H1 (cell line): ENCODE measurements around the gene CAPN9. TPM values are rescaled to one million over a fixed set of nuclear protein-coding genes. Genes with fewer than 3 reads are reported as not detected.

Experiments used
- CTCF ChIA-PET: fragments of 300-600 bp; sonication (Branson Sonifier 250); formaldehyde crosslinking; loops from one replicate; lab custom pipeline; 2021; ENCODE audit not compliant: partially characterized antibody; lab: Charles Lee
- POLR2A ChIA-PET: fragments of 300-600 bp; sonication (Branson Sonifier 250); formaldehyde crosslinking; loops from one replicate; lab custom pipeline; 2021; ENCODE audit warnings: inconsistent platforms; ENCODE audit not compliant: partially characterized antibody; lab: Charles Lee
- DNase-seq, 2 experiments: peaks; one replicate each; pipeline versions ENCODE4 v3.0.0 to v3.0.0-alpha.2; 2010 to 2022; ENCODE audit warnings: low spot score in 2 of 2, low read depth in 1 of 2, mixed read lengths in 1 of 2
- FAIRE-seq: peaks from 2 replicates; lab custom pipeline; 2011; peaks lifted over from hg19 to GRCh38; lab: Jason Lieb, UNC
- H2AFZ ChIP-seq: 2 replicates; pipeline ENCODE4 v1.8.1; 2012; ENCODE audit warnings: low read length, inconsistent platforms
- H2AK5ac ChIP-seq: 2 replicates; pipeline ENCODE4 v1.6.1; 2013; ENCODE audit warnings: low read depth, low read length
- H2BK120ac ChIP-seq: replicated peaks from 2 replicates; pipeline ENCODE3; 2013; ENCODE audit warnings: low read depth, low read length, inconsistent platforms
- H2BK12ac ChIP-seq: 2 replicates; pipeline ENCODE4 v1.6.1; 2013; ENCODE audit warnings: low read depth, low read length
- H2BK15ac ChIP-seq: 2 replicates; pipeline ENCODE4 v1.6.1; 2013; ENCODE audit warnings: low read length
- H2BK20ac ChIP-seq: 2 replicates; pipeline ENCODE4 v1.6.1; 2013; ENCODE audit warnings: low read length
- H2BK5ac ChIP-seq: 2 replicates; pipeline ENCODE4 v1.6.1; 2013; ENCODE audit warnings: low read depth, low read length
- H3K14ac ChIP-seq: 2 replicates; pipeline ENCODE4 v1.6.1; 2013; ENCODE audit warnings: inconsistent platforms; ENCODE audit not compliant: insufficient read length
- H3K18ac ChIP-seq: 2 replicates; pipeline ENCODE4 v1.6.1; 2013; ENCODE audit warnings: low read length; ENCODE audit errors: extremely low read depth
- H3K23ac ChIP-seq: 2 replicates; pipeline ENCODE4 v1.6.1; 2013; ENCODE audit warnings: inconsistent platforms; ENCODE audit not compliant: insufficient read length
- H3K23me2 ChIP-seq: 2 replicates; pipeline ENCODE4 v1.6.1; 2013; ENCODE audit warnings: low read depth, low read length
- H3K27ac ChIP-seq: 2 replicates; pipeline ENCODE4 v1.6.1; 2011; ENCODE audit warnings: low read depth, low read length, inconsistent platforms
- H3K27me3 ChIP-seq, 4 experiments: replicated peaks in 1 of 4; 1 replicate in 1 of 4; 2 replicates in 3 of 4; pipeline versions ENCODE4 v1.6.1 to v1.8.1; 2011 to 2013; ENCODE audit warnings: low read length in 3 of 4, mild to moderate bottlenecking in 3 of 4, inconsistent platforms in 2 of 4, mixed read lengths in 2 of 4, moderate library complexity in 1 of 4; ENCODE audit not compliant: control insufficient read depth in 3 of 4, insufficient read depth in 3 of 4; ENCODE audit errors: extremely low read depth in 1 of 4
- H3K36me3 ChIP-seq, 4 experiments: 2 replicates each; pipeline versions ENCODE4 v1.6.1 to v1.8.1; 2011 to 2013; ENCODE audit warnings: mild to moderate bottlenecking in 4 of 4, low read length in 3 of 4, moderate library complexity in 2 of 4, control low read depth in 1 of 4, inconsistent platforms in 1 of 4; ENCODE audit not compliant: insufficient read depth in 4 of 4, control insufficient read depth in 2 of 4
- H3K4ac ChIP-seq: replicated peaks from 2 replicates; pipeline ENCODE3; 2013; ENCODE audit warnings: low read length, low read depth, mixed read lengths, inconsistent platforms; ENCODE audit not compliant: insufficient read length
- H3K4me1 ChIP-seq, 4 experiments: replicated peaks in 1 of 4; 1 replicate in 1 of 4; 2 replicates in 3 of 4; pipeline versions ENCODE4 v1.6.1 to v1.8.1; 2011 to 2013; ENCODE audit warnings: low read length in 3 of 4, inconsistent platforms in 2 of 4, mixed read lengths in 1 of 4; ENCODE audit not compliant: insufficient read depth in 4 of 4, control insufficient read depth in 3 of 4
- H3K4me2 ChIP-seq, 2 experiments: 2 replicates each; pipeline versions ENCODE4 v1.6.1 to v1.8.1; 2011 to 2013; ENCODE audit warnings: low read depth in 2 of 2, low read length in 2 of 2, control low read depth in 1 of 2, inconsistent platforms in 1 of 2, mild to moderate bottlenecking in 1 of 2; ENCODE audit not compliant: insufficient read depth in 1 of 2
- H3K4me3 ChIP-seq, 4 experiments: fragments of 200-600, 300-600 bp in 1 of 4; sonication (generic), shearing (Covaris generic), sonication (Bioruptor Twin) in 1 of 4; 2 replicates each; pipeline versions ENCODE4 v1.5.1 to v1.8.1; 2011 to 2016; ENCODE audit warnings: low read length in 4 of 4, low read depth in 3 of 4, control low read depth in 2 of 4, inconsistent platforms in 2 of 4, mild to moderate bottlenecking in 2 of 4, mixed read lengths in 1 of 4, moderate library complexity in 1 of 4; ENCODE audit not compliant: insufficient read depth in 2 of 4; ENCODE audit errors: extremely low read depth in 1 of 4
- H3K56ac ChIP-seq: replicated peaks from 2 replicates; pipeline ENCODE3; 2013; ENCODE audit warnings: low read depth, mild to moderate bottlenecking, mixed read lengths, low read length, inconsistent platforms; ENCODE audit not compliant: insufficient read length
- H3K79me1 ChIP-seq: 2 replicates; pipeline ENCODE4 v1.6.1; 2013; ENCODE audit warnings: low read depth, low read length, control low read depth
- H3K79me2 ChIP-seq, 2 experiments: 2 replicates each; pipeline versions ENCODE4 v1.6.1 to v1.8.1; 2012 to 2013; ENCODE audit warnings: low read length in 2 of 2, mild to moderate bottlenecking in 2 of 2, inconsistent platforms in 1 of 2; ENCODE audit not compliant: insufficient read depth in 2 of 2, control insufficient read depth in 1 of 2
- H3K9ac ChIP-seq, 4 experiments: replicated peaks in 1 of 4; 1 replicate in 1 of 4; 2 replicates in 3 of 4; pipeline versions ENCODE4 v1.6.1 to v1.8.1; 2011 to 2013; ENCODE audit warnings: low read depth in 3 of 4, low read length in 3 of 4, control low read depth in 2 of 4, mild to moderate bottlenecking in 2 of 4, moderate library complexity in 2 of 4, inconsistent platforms in 1 of 4; ENCODE audit errors: extremely low read depth in 1 of 4
- H3K9me3 ChIP-seq, 2 experiments: 2 replicates each; pipeline versions ENCODE4 v1.6.1 to v1.8.1; 2012 to 2013; ENCODE audit warnings: mild to moderate bottlenecking in 2 of 2, moderate library complexity in 2 of 2, control low read depth in 1 of 2, inconsistent platforms in 1 of 2, low read depth in 1 of 2, low read length in 1 of 2, mixed read lengths in 1 of 2; ENCODE audit not compliant: insufficient read depth in 2 of 2
- H4K20me1 ChIP-seq, 2 experiments: replicated peaks in 1 of 2; 2 replicates each; pipeline versions ENCODE3 to v1.8.1; 2011 to 2013; ENCODE audit warnings: inconsistent platforms in 2 of 2, low read length in 2 of 2, mild to moderate bottlenecking in 1 of 2; ENCODE audit not compliant: insufficient read depth in 2 of 2, control insufficient read depth in 1 of 2
- H4K5ac ChIP-seq: 2 replicates; pipeline ENCODE4 v1.6.1; 2013; ENCODE audit warnings: low read length, low read depth, mixed read lengths, inconsistent platforms; ENCODE audit not compliant: insufficient read length
- H4K8ac ChIP-seq: 2 replicates; pipeline ENCODE4 v1.8.0; 2013; ENCODE audit warnings: mild to moderate bottlenecking, moderate library complexity, low read length, inconsistent platforms; ENCODE audit not compliant: insufficient read depth; ENCODE audit errors: extremely low read depth
- H4K91ac ChIP-seq: replicated peaks from 2 replicates; pipeline ENCODE3; 2013; ENCODE audit warnings: low read length, mixed read lengths, inconsistent platforms; ENCODE audit not compliant: insufficient read length
- ASH2L ChIP-seq: fragments of 200-600, 300-600 bp; sonication (generic); IDR thresholded peaks from one replicate; pipeline ENCODE4 v1.7.1; 2017; ENCODE audit warnings: low read length
- CBX8 ChIP-seq: fragments of 300-800, 300-1000 bp; sonication (generic); IDR thresholded peaks from 2 replicates; pipeline ENCODE4 v1.7.1; 2016; ENCODE audit warnings: low read depth, low read length, borderline replicate concordance
- EGR1 ChIP-seq: IDR thresholded peaks from 2 replicates; pipeline ENCODE4 v1.6.1; 2011; ENCODE audit warnings: low read depth, low read length, borderline replicate concordance
- EP300 ChIP-seq, 2 experiments: IDR thresholded peaks; 1 replicate in 1 of 2; 2 replicates in 1 of 2; pipeline ENCODE4 v1.6.1; 2011 to 2012; ENCODE audit warnings: low read depth in 2 of 2, low read length in 2 of 2, mild to moderate bottlenecking in 2 of 2, borderline replicate concordance in 1 of 2, inconsistent platforms in 1 of 2, moderate library complexity in 1 of 2
- GTF2F1 ChIP-seq: IDR thresholded peaks from 2 replicates; pipeline ENCODE4 v1.6.1; 2012; ENCODE audit warnings: low read depth, low read length, improper control_type of control experiment, borderline replicate concordance
- KDM5A ChIP-seq: fragments of 200-600 bp; IDR thresholded peaks from 2 replicates; pipeline ENCODE4 v1.7.1; 2012; ENCODE audit warnings: mild to moderate bottlenecking, low read length, inconsistent platforms, mixed read lengths
- MAX ChIP-seq: IDR thresholded peaks from 2 replicates; pipeline ENCODE4 v1.6.1; 2012; ENCODE audit warnings: inconsistent platforms
- SRF ChIP-seq: IDR thresholded peaks from 2 replicates; pipeline ENCODE4 v1.6.1; 2011; ENCODE audit warnings: mild to moderate bottlenecking, low read depth, low read length, moderate library complexity
- TAF1 ChIP-seq: IDR thresholded peaks from 2 replicates; pipeline ENCODE4 v1.6.1; 2011; ENCODE audit warnings: mild to moderate bottlenecking, low read depth, low read length
- TEAD4 ChIP-seq: IDR thresholded peaks from 2 replicates; pipeline ENCODE4 v1.6.1; 2012; ENCODE audit warnings: low read depth, low read length, inconsistent platforms, mixed read lengths
- WGBS, 2 experiments: shearing (Covaris generic) in 1 of 2; methylation state at CpG; one replicate each; pipeline versions ENCODE4 v1.1.6 to v1.1.7; 2013 to 2015; ENCODE audit warnings: low lambda C conversion rate in 2 of 2, mixed read lengths in 2 of 2, inconsistent platforms in 1 of 2, low coverage in 1 of 2, missing lambda C conversion rate in 1 of 2; ENCODE audit not compliant: insufficient replicate concordance in 2 of 2, insufficient coverage in 1 of 2, insufficient read length in 1 of 2; ENCODE audit errors: extremely low coverage in 1 of 2, missing lambda C conversion rate in 1 of 2; 5-methylcytosine and 5-hydroxymethylcytosine counted together
- polyA plus RNA-seq, 7 experiments: library from polyadenylated mRNA; depleted of rRNA in 3 of 7; stranded (reverse) in 5 of 7; unstranded in 2 of 7; fragments of >200 nt in 5 of 7; fragments of 200-250 nt in 2 of 7; gene quantifications; 1 replicate in 5 of 7; 2 replicates in 1 of 7; 4 replicates in 1 of 7; pipeline versions ENCODE4 v1.2.1 to v1.2.3, GENCODE V29; 2011 to 2013; ENCODE audit warnings: missing spikeins in 2 of 7, mixed read lengths in 2 of 7
- total RNA-seq: library from RNA; stranded (reverse); fragmentation: NEBNext Ultra II Directional; extraction: Animal tissue kit (Norgen Biotek cat#: 25700); gene quantifications from 2 replicates; pipeline ENCODE4 v1.2.1, GENCODE V29; 2021
- TF ChIP-seq, protein P1 (sequence below): IDR thresholded peaks from 2 replicates; pipeline ENCODE4 v1.6.1; 2011; ENCODE audit warnings: low read length, improper control_type of control experiment

CAPN9 gene
- total and polyA plus RNA-seq, 2 of the 8 experiments (the other 6 are each of a cell fraction or from before 2014, with no cell fraction given) = 0.22 to 0.76 TPM

- no peak overlapping the region for H3K9ac ChIP-seq
- H3K56ac ChIP-seq = no peak overlapping the region
- H3K4me3 ChIP-seq = no peak overlapping the region
- no peak overlapping the region for H2AK5ac ChIP-seq
- no peak overlapping the region for H4K5ac ChIP-seq
- H3K36me3 ChIP-seq = no peaks in the 10 kb centered on the region
- H2BK20ac ChIP-seq = no peak overlapping the region
- H3K4me2 ChIP-seq = no peak overlapping the region
- H3K79me1 ChIP-seq = no peaks in the 10 kb centered on the region
- no peaks in the 10 kb centered on the region for H3K23me2 ChIP-seq
- H2BK5ac ChIP-seq = no peak overlapping the region
- no peaks in the 10 kb centered on the region for H4K20me1 ChIP-seq
- no peak overlapping the region for H3K27ac ChIP-seq
- H3K27me3 ChIP-seq = no peaks in the 10 kb centered on the region
- DNase-seq (no peak), FAIRE-seq (no peak)
- H3K4ac ChIP-seq = no peak overlapping the region
- H2BK120ac ChIP-seq = no peak overlapping the region
- no peak overlapping the region for H2AFZ ChIP-seq
- POLR2A ChIA-PET = interaction anchor here (0.7 to 1.6 kb wide), 2 partner anchors 9 to 23 kb away, joined by 3 to 4 read pairs; no protein-coding TSS in a partner anchor
- WGBS, 2 experiments = 89% methylated on average over 7 of the region's 7 CpGs; no CpG with 5 or more reads in 1 of the 2 experiments
- H3K4me1 ChIP-seq = peaks cover 0 to 4% (median 1%) of the 10 kb centered on the region in 4 experiments; a peak in 4 of 7 replicates
- H3K14ac ChIP-seq = no peak overlapping the region
- H3K18ac ChIP-seq = no peak overlapping the region
- CTCF ChIA-PET = interaction anchor here (1.0 to 6.2 kb wide), 4 partner anchors 12 to 63 kb away, joined by 4 to 36 read pairs (median 6); partner anchors contain the start of gene CAPN9
- H2BK15ac ChIP-seq = no peak overlapping the region
- H4K91ac ChIP-seq = no peak overlapping the region
- H3K23ac ChIP-seq = no peak overlapping the region
- 0 out of 4 replicates have a peak, but pooled peaks cover 0 to 3% of the 10 kb centered on the region in 2 experiments for H3K9me3 ChIP-seq
- no peaks in the 10 kb centered on the region for H3K79me2 ChIP-seq
- H2BK12ac ChIP-seq = no peak overlapping the region
- H4K8ac ChIP-seq = no peak overlapping the region; the same call in 1 of the 2 replicates
- TF ChIP-seq EGR1 (no peak), SRF (no peak), TEAD4 (no peak), KDM5A (no peak), TAF1 (no peak), EP300 (IDR thresholded peaks at IDR 0.05; ENCODE audit: borderline replicate concordance in 1 of 2, low read depth in 2 of 2, low read length in 2 of 2) (no peak), CBX8 (no peak), ASH2L (no peak), GTF2F1 (no peak), MAX (no peak)
- TF ChIP-seq, protein P1, sequence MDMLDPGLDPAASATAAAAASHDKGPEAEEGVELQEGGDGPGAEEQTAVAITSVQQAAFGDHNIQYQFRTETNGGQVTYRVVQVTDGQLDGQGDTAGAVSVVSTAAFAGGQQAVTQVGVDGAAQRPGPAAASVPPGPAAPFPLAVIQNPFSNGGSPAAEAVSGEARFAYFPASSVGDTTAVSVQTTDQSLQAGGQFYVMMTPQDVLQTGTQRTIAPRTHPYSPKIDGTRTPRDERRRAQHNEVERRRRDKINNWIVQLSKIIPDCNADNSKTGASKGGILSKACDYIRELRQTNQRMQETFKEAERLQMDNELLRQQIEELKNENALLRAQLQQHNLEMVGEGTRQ = no peak
Measured at GRCh38 chr1:230759369-230760065, 12.3 kb downstream of the CAPN9 start.
